ENCODE results near the gene LRRC46.
A peak's percentile ranks its signal among the peaks of the same experiment; 100 is the strongest.

The LRRC46 gene

DNA sequence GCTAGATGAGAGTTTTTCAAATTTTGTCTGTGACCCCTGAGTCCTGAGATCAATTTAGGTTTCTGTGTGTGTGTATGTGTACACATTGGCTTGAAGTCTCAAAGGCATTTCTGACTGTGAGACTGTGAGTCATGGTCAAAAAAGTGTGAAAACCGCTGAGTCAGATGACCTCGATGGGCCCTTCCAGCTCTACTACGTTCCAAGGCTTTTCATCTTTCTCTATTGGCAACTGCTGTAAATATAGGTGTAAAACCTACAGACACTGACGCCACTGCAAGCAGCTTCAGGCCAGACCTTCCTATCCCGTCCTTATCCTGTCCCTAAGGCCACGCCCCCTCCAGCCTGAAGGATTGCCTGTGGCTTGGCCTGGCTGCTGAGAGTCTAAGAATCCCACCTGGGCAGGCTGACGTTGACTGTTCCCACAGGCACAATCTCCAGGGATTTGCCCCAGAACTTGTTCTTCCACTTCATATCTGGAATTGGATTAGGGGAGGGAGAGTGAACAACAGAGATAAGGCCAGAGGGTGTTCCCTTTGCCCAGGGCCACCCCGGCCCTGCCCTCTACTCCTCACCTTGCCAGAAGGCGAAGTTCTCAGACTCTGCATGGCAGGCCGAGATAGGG is 21.2 kb upstream of the LRRC46 start:
- no peak for FAIRE-seq

DNA sequence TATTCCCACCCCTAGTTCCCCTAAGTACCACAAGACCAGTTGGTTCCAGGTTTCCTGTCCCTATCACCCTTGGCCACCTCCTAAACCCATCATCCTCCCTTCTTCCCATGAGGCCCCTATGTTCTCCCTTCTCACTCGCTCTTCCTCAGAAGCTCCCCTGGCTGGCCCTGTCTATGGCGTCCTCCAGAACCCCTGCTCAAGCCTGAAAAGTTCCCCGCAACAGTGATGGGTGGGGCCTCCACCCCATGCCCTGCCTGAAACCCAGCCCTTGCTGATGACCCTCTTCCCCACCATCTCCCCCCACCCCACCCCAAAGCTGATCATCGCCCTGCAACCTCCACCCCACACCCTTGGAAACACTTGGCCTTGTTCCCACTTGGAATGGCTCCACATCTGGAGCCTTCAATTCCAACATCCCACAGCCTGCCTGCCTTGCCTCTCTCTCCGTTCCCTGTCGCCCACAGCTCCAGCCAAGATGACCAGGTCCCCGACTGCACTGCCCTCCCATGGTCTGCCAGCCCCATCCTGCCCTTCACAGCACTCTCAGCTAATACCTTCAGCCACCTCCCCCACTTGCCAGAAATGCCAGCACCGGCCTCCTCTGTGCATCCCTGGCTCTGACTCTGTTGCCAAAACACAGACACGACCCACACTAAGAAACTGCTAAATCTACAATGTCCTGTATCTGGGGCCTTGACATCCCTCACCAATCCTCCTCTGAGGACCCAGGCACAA is 20.4 kb upstream of the LRRC46 start:
- no peak for FAIRE-seq

DNA sequence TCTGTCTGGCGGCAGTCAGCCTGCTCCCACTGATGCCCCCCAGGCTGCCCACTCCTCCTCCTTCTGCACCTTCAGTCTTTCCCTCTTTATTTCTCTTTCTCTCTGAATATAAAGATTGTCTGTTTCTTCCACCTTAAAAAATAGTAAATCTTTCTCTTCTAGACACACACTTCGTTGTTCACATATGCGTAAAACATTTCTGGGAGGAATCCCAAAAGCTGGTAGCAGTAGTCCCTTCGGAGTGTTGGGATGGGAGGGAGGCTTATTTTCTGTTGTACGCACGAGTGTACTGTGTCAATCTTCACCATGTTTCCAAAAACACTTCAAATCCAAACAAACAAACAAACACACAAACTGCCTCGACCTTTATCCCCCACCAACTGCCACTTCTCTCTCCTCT is 19.8 kb upstream of the LRRC46 start:
- FAIRE-seq, result no peak

DNA sequence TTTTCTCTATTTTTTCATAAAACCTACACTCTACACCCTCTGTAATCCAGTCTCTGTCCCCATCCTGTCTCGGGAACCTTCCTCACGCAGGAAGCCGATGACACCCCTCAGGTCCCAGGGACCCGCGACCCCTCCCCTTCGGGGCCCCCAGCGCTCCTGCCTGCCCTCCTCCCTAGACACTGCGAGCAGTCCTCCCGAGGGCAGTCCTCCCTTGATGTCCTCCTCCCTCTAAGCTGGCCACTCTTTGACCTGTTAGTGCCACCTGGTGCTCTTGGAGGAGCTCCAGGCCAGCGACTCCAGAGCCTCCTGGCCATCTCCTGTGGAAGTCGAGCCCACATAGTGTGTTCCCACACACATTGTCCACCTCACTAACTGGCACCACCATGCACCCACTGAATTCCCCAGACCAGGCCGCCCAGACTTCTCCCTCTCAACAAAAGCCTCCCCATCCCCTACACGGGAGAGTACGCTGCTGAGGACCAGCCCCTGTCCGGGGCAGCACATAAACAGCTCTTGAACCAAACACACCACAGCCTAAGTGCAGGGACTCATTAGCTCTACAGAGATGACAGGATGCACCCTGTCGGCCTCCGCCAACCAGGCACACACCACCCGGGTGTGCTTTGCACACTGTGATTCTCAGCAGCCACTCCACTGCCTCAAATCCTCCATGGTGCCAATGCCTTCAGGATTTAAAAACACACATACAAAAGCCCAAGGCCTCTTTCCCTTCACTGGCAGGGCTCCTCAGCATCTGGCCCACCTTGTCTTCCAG is 19.1 kb upstream of the LRRC46 start:
- FAIRE-seq, result no peak

DNA sequence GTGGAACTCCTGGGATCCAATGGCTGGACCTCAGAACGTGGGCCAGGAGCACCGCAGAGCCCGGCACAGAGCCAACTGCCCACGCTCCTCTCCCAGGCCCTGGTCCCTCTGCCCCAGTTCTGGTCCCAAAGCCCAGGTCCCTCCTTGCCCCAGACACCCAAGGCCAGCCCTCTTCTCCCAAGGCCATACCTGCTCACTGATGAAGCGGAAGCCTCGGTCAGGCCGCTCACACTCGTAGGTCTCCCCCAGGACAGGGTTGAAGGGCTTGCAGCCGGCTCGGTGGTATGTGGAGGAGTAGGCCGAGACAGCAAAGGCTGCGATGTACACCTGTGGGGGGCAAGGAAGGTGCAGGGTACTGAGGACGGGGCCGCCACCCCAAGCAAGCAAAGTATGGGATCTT is 18.4 kb upstream of the LRRC46 start:
- FAIRE-seq, result no peak

DNA sequence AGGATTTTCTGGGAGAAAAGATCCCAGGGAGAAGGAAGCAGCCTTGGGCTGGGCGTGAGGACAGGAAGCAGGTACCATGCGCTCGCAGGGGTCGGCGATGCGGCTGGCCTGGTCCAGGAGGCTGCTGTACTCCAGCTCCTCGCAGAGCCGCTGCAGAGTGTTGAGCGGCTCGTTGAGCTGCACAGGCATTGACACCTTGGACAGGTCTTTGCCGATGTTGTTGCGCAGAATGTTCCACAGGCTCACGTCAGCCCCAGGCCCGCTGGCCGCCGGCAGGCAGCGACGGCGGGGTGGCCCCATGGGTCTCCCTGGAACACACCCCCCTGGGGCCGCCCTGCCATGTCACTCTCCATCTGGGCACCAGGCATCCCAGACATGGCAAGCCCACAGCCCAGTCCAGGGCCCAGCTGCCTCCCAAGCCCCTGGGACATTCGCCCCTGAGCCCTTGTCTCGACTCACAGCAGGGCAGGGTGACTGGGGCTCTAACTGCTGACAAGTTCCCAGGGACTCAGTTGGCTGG is 17.9 kb upstream of the LRRC46 start:
- no peak for FAIRE-seq

DNA sequence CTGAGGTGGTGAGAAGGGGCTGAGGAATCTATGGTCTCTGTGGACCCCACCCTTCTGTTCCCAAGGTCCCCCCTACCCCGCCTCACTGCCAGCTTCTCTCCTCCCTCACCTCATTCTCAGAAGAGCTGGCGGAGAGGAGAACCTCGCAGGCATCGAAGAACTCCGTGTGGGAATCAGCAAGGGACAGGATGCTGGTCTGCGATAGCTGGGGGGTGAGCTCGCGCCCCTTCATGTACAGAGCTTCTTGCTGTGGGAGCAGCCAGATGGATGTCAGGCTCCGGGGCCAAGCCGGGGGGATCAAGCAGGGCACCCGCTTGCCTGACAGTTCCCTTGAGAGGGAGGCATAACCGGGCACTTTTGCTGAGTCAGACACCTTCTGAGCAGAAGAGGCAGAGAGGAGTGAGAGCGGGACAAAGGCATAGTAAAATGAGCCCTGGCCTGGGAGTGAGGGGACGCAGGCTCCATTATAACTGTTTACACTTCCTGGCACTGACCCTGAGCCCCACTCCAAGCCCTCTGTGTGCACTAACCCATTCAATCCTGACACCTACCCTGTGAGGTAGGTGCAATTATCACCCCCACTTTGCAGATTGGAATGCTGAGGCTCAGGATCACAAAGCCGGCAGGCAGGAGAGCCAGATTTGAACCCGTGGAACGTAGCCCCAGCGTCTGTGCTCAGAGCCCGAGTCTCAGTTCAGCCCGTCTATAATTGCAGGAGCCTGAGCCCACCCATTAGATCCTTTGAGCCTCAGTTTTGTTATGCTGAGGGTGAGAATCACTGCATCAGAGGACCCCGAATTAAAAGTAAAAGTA is 16.2 kb upstream of the LRRC46 start:
- no peak for FAIRE-seq

DNA sequence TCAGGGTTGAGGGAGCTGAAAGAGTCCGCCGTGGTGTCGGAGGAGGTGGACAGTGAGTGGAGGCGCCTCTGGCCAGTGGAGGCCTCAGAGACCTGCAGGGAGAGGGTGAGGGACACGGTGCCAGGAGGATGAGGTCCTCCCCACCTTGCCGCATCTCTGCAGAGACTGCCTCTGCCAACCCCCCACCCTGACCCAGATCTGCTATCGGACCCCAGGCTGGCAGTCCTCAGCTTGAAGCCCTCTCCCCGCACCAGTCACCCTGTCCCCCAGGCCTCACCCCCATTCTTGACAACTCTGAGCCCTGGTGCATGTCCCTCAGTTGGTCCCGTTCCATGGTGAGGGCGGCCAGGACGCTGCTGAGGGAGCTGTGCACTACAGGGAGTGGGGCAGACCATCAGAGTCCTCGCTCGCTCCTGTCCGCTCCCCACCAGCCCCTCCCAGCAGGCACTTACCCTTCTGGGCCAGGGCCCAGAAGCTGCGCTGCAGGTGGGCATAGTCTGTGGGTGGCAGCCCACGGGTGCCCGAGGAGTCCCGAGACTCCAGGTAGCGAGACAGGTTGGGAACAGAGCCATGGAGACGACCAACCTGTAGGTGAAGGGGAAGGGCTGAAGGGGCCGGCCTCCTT is 15.2 kb upstream of the LRRC46 start:
- no peak for FAIRE-seq

DNA sequence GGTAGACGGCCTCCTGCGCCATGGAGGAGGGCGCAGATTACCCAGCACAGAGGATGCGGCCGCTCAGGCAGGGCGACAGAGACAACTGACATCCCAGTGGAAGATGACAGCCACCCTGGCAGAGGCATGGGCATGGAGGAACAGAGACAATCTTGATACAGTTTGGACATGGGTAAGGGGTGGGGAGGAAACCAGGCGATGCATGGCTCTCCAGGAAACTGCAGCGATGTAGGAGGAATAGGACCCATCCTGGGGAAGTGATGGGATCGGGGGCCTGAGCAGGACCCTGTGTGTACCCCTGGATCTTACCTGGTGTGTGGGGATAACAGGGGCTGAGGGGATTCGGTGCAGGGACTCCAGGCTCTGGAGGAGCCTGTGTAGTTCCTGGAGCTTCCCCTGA is 14.5 kb upstream of the LRRC46 start:
- FAIRE-seq, result no peak

DNA sequence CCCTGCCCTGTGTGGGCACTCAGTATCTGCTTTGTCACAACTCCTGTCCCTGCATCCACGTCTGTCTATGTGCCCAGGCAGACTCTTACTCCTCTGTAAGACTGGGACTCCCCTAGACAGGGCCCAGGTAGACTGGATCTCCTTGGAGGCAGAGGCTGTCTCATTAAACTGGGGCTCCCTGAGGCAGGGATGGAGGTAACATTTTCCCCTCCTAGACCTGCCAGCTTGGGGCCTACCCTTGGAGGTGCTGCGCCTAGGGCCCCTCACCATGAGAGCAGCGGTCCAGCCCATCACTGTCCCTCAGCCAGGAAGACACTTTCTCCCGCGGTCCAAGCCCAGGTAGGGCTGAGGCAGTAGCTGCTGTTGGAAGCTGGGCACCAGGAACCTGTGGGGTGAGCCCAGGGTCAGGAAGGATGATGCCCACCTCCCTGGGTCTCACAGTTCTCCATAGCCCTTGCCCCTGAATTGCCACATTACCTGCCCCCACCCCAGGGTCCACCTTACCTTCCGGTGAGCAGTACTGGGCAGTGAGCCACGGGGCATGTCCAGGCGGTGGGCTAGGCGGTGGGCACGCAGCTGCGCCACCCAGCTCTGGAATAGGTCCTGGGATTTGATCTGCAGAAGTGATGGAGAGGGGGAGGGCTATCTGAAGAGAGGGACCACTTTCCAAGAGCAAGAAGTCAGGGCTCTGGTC is 13.3 kb upstream of the LRRC46 start:
- no peak for FAIRE-seq

DNA sequence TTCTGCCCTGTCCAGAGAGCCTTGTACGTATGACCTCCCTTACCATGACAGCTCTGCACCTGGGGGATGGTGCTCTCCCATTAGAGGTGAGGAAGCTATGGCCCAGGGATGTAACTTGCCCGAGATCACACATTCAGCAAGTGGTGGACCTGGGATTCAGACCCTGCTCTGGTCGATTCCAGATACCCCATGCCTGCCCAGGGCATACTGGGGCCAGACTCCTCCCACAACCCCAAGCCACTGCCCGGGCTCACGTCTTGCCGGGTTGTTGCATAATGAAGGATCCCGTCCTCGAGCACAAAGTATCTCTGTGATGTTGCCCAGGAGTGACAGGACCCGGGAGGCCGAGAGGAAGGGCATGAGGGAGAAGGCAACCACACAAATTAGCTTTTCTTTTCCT is 12.0 kb upstream of the LRRC46 start:
- FAIRE-seq, result no peak

DNA sequence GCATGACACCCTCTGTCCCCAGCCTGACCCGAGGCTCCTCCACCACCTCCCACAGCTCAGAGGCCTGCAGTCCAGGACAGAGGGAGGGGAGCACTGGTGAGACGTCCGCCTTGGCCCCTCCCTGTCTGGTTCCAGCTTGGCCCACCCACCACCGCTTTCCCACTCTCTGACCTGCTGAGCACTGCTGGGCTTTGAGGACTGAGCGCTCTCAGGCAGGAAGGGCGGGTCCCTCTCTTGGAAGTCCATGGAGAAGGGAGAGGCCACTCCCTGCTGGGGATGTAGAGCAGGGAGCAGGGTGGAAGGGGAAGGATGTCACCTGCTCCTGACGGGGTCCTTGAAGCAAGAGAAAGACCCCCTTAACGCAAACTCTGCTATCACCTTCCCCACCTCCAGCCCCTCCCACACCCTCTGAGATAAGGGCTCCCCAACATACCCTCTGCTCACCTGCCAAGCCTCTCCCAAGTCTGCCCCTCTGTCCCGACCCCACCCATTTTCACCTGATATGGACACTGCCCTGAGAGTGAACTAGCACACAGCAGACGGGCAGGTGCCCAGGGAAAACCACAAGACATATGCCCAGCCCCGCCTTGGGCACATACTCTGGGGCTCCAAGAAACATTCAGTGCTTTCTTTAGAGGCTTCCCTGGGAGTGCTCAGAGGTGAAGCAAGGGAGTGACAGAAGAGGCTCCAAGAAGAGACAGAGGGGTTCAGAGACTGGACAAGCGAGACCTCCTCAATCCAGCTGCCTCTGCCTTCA is 11.3 kb upstream of the LRRC46 start:
- no peak for FAIRE-seq

DNA sequence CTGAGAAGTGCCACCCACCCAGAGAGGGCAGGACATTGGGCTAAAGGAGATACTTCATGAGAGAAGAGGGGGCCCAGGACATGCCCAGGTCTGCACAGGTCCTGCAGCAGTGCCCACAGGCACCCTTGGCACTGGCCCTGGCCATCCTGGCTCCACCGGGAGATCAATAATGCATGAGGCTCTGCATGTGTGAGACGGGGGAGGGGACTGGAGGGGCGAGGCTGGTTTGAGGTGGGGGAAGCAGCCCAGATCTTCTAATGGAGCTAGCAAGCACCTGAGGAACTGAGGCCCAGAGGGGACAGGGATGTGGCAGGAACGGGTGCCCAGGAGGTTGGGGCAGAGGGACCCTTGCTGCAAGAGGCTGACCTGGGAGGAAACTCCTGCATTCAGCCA is 10.4 kb upstream of the LRRC46 start:
- no peak for FAIRE-seq

DNA sequence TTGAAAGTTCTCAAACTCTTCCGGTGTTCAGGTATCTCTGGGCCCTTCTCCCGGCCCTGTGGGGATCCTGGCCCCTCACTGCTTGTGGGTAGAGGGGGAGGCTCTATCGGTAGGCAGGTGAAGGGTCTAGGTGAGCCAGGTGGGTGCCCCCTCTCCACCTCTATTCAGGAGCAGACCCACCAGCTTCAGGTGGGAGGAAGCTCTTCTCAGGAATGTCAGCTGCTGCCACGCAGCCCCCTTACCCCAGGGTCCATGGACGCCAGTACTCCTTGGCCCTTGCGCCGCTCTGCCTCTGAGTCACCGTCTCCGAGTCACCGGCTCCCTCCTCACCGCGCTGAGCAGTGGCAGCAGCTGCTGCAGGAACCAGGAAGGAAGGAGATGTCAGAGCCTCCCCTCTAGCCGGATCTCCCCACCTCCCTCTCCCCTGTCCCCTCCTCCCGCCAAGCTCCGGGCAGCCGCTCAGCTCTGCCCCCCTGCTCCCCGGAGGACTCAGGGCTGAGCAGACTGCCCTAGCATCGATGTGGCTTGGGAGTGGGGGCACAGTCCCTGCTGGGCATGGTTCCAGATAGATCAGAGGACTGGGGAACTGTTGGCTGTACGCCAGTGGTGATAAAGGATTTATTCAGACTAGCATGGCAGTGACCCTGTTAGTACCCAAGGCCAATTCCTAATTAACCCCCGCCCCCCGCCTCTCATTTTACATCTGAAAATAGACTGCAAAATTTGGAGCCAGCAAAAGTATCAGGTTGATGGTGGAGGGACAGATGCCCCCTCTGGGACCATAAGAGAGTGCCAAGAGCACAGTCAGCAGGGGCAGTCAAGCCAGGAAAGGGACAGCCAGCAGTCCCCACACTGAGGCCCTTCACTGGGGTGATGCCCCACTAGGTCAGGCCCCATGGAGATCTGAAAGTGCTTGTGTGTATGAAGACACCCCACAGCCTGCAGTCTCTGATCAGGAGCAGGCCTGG is 9.8 kb upstream of the LRRC46 start, which contains the start of gene OSBPL7:
Gene OSBPL7, minus strand, starts transcription at position 371 of the 968 bp plus-strand sequence. CDS start 1,516 bp downstream, outside the sequence.
- peak; percentile 31 for FAIRE-seq

DNA sequence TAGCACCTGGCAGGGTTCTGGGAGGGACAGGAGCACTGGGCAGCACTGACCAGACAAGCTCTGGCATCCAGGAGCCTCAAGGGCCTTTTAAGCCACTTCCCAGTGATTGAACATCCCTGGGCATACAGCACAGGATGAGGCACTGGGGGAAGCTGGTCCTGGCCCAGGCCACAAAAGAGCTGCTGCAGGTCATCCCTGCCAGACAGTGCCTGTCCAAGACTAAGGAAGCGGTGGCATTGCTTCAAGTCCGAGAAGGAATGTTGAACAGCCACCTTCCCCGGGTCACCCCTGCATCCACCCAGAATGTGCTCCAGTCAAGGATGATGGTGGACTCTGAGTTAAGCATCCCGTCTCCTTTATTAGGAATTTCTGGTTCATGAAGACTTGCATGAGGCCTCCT is 8.7 kb upstream of the LRRC46 start:
- no peak for FAIRE-seq

DNA sequence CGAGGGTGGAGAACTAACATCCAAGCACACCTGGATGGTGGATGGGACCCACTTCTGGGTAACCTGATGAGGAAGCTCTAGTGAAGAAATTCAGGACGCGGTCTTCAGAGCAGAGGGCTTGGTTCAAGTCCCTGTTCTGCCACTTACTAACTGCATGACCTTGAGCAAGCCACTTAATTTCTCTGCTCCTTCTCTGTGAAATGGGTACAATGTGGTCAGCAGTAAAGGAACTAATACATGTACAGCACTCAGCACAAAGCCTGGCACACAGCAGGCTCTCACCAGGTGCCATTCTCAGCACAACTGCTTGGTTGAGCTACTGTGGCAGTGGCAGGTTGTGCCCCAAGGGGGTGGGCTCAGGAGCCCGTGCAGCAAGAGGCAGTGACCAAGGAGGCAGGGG is 8.0 kb upstream of the LRRC46 start:
- FAIRE-seq, result no peak

DNA sequence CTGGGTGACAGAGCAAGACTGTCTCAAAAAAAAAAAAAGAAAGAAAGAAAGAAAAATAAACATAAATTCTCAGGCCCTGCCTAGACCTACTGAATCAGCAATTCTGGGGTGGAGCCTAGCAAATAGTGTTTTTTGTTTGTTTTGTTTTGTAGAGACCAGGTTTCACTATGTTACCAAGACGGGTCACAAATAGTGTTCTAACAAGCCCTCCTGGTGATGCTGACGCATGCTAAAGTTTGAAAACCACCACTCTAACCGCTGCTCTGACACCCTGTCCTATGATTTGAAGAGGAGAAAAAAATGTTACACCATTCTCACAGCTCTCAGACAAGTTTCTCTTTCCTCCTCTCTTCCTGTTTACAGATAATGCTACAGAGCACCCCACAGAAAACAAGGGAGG is 1.6 kb upstream of the LRRC46 start:
- FAIRE-seq, result no peak

DNA sequence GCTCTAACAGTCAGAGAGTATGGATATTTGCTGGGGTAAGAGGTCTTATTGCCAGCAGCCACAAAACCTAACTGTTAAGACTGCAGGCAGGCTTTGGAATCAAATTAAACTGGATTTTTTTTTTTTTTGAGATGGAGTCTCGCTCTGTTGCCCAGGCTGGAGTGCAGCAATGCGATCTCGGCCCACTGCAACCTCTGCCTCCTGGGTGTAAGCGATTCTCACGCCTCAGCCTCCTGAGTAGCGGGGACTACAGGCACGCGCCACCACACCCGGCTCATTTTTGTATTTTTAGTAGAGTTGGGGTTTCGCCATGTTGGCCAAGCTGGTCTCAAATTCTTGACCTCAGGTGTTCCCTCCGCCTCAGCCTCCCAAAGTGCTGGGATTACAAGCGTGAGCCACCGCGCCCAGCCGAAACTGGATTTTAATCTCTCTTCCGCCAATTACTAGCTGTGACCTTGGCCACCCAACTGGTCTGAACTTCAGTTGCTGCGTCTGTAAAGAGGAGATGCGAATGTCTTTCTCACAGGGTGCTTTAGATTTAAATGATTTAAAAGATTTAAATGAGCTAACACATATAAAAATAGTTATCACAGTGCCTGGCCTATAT is 971 bp upstream of the LRRC46 start:
- FAIRE-seq, result no peak

DNA sequence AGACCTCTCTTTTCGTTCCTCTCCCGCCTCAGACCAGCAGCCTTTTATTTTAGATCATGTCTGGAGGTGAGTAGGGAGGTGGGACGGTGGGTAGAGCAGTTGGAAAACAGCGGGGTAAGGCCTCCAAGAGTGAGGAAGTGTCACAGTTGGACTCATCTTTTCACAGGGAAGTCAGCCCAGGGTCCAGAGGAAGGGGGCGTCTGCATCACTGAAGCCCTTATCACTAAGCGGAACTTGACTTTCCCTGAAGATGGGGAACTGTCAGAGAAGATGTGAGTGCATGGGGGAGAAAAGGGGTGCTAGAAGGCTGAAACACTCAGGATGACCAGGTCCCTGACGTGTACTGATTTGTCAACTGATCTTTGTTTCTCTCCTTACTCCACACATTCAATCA is 461 bp downstream of the LRRC46 start:
- no peak for FAIRE-seq

Measured in endometrium (tissue), 2 donors.